ENCODE data around the gene PHF12. TPM values are rescaled to one million over a fixed set of nuclear protein-coding genes. Genes with fewer than 3 reads are reported as not detected.

Gene PHF12
- total RNA-seq, 1 experiment from 2014 or later, result 35.7 TPM

DNA sequence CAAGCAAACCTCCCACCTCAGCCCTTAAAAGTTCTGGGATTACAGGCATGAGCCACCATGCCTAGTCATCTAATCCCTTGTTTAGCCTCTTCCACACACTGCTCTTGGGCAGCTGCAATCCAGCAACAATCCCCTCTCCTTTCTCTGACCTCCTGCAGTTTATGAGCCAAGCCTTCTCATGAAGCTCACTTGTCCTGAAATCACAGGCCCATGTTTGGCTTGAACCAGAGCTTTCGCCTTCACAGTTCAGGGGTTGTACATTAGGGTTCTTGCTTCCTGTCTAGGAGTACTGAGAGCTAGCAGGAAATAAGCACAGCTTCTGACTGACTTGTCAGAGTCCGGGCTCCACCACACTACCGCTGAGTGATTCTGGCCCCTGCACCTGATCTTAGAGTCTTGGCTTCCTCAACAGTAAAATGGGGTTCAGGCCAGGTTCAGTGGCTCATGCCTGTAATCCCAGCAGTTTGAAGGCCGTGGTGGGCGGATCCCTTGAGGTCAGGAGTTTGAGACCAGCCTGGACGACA, 80.2 kb downstream of the PHF12 start (continued):
- TF ChIP-seq, protein P1, sequence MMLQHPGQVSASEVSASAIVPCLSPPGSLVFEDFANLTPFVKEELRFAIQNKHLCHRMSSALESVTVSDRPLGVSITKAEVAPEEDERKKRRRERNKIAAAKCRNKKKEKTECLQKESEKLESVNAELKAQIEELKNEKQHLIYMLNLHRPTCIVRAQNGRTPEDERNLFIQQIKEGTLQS (IDR thresholded peaks at IDR 0.05), result no peak

DNA sequence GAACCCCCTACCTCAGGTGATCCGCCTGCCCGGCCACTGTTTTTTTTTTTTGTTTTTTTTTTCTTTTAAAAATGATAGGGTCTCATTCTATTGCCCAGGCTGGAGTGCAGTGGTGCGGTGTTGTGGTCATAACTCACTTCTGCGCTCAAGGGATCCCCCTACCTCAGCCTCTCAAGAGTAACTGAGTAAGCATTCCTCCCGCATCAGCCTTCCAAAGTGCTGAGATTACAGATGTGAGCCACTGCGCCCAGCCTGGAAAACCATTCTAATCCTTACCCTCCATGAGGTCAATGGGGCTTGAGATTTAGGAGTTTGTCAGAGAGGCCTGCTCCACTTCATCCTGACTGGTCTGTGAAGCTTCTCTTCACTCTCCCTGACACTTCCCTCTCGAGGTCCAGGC, 84.0 kb downstream of the PHF12 start:
- no peak for ATAC-seq
- no peaks in the 10 kb centered on the region for H3K9me2 ChIP-seq (ENCODE audit: insufficient read depth)
- ChIA-PET POLR2A (no interaction called here), CTCF (no interaction called here), RAD21 (ENCODE audit: low non-redundant PET in 1 of 2, low total read pairs in 2 of 2, uncharacterized antibody in 2 of 2, unreplicated experiment in 2 of 2) (no interaction called here)
- no peak overlapping the region for H3K27ac ChIP-seq (ENCODE audit: low read depth, low read length)
- H3K27me3 ChIP-seq (ENCODE audit: insufficient read depth, low read length), result no peaks in the 10 kb centered on the region
- no peak for DNase-seq (ENCODE audit: low read depth, low spot score)
- no peaks in the 10 kb centered on the region for H3K9me3 ChIP-seq (ENCODE audit: control insufficient read depth in 1 of 2, insufficient read depth in 1 of 2, low read depth in 1 of 2, low read length in 2 of 2)
- H3K79me2 ChIP-seq (ENCODE audit: insufficient read depth, low read length), result no peaks in the 10 kb centered on the region
- no peak overlapping the region for H3K9ac ChIP-seq (ENCODE audit: low read length)
- no peak overlapping the region for H3K4me2 ChIP-seq (ENCODE audit: low read length)
- no TSS peak for BruUV-seq (replicated peaks)
- no peaks in the 10 kb centered on the region for H4K20me1 ChIP-seq (ENCODE audit: insufficient read depth)
- intact Hi-C loops (cut with micrococcal nuclease), result no loop called here
- no peak overlapping the region for H2AFZ ChIP-seq (ENCODE audit: low read depth, low read length, poor library complexity, severe bottlenecking)
- TF ChIP-seq EZH2 (IDR thresholded peaks at IDR 0.05) (no peak), FOSL1 (IDR thresholded peaks at IDR 0.05; ENCODE audit: low read depth) (no peak), JUND (IDR thresholded peaks at IDR 0.05) (no peak), SRF (IDR thresholded peaks at IDR 0.05; ENCODE audit: low read depth) (no peak), ELF1 (IDR thresholded peaks at IDR 0.05; ENCODE audit: borderline replicate concordance, low read depth) (no peak), POLR2A (IDR thresholded peaks at IDR 0.05; ENCODE audit: borderline replicate concordance, extremely low read depth, insufficient read depth, insufficient read length) (no peak), EZH2phosphoT487 (IDR thresholded peaks at IDR 0.05; ENCODE audit: borderline replicate concordance) (no peak), ZNF274 (IDR thresholded peaks at IDR 0.05; ENCODE audit: low read depth, low read length) (no peak), RAD21 (IDR thresholded peaks at IDR 0.05; ENCODE audit: low read depth) (no peak), SIN3A (IDR thresholded peaks at IDR 0.05; ENCODE audit: low read depth) (no peak), TCF7L2 (IDR thresholded peaks at IDR 0.05; ENCODE audit: borderline replicate concordance, extremely low read depth, insufficient read depth, insufficient read length) (no peak), EGR1 (IDR thresholded peaks at IDR 0.05; ENCODE audit: low read depth) (no peak)
- TF ChIP-seq, protein P2, sequence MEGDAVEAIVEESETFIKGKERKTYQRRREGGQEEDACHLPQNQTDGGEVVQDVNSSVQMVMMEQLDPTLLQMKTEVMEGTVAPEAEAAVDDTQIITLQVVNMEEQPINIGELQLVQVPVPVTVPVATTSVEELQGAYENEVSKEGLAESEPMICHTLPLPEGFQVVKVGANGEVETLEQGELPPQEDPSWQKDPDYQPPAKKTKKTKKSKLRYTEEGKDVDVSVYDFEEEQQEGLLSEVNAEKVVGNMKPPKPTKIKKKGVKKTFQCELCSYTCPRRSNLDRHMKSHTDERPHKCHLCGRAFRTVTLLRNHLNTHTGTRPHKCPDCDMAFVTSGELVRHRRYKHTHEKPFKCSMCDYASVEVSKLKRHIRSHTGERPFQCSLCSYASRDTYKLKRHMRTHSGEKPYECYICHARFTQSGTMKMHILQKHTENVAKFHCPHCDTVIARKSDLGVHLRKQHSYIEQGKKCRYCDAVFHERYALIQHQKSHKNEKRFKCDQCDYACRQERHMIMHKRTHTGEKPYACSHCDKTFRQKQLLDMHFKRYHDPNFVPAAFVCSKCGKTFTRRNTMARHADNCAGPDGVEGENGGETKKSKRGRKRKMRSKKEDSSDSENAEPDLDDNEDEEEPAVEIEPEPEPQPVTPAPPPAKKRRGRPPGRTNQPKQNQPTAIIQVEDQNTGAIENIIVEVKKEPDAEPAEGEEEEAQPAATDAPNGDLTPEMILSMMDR (IDR thresholded peaks at IDR 0.05 in 2 of 3, conservative IDR thresholded peaks at IDR 0.05 in 1 of 3; ENCODE audit: borderline replicate concordance in 1 of 3, insufficient read depth in 1 of 3, low read depth in 2 of 3, low read length in 2 of 3), result no peak
- TF ChIP-seq, protein P3, sequence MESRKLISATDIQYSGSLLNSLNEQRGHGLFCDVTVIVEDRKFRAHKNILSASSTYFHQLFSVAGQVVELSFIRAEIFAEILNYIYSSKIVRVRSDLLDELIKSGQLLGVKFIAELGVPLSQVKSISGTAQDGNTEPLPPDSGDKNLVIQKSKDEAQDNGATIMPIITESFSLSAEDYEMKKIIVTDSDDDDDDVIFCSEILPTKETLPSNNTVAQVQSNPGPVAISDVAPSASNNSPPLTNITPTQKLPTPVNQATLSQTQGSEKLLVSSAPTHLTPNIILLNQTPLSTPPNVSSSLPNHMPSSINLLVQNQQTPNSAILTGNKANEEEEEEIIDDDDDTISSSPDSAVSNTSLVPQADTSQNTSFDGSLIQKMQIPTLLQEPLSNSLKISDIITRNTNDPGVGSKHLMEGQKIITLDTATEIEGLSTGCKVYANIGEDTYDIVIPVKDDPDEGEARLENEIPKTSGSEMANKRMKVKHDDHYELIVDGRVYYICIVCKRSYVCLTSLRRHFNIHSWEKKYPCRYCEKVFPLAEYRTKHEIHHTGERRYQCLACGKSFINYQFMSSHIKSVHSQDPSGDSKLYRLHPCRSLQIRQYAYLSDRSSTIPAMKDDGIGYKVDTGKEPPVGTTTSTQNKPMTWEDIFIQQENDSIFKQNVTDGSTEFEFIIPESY (IDR thresholded peaks at IDR 0.05; ENCODE audit: extremely low read depth, insufficient replicate concordance, low read length), result no peak
- H3K36me3 ChIP-seq (ENCODE audit: control insufficient read depth in 1 of 2, insufficient read depth in 2 of 2, low read length in 2 of 2), result no peaks in the 10 kb centered on the region
- no peak overlapping the region for H3K4me3 ChIP-seq (replicated peaks in 1 of 2; ENCODE audit: low read depth in 1 of 2, low read length in 2 of 2)
- no peaks in the 10 kb centered on the region for H3K4me1 ChIP-seq (ENCODE audit: control insufficient read depth in 1 of 2, insufficient read depth in 2 of 2, low read length in 2 of 2)
